ENCODE measurements around the gene FHIT.
A peak's percentile ranks its signal among the peaks of the same experiment; 100 is the strongest.

Gene FHIT

DNA sequence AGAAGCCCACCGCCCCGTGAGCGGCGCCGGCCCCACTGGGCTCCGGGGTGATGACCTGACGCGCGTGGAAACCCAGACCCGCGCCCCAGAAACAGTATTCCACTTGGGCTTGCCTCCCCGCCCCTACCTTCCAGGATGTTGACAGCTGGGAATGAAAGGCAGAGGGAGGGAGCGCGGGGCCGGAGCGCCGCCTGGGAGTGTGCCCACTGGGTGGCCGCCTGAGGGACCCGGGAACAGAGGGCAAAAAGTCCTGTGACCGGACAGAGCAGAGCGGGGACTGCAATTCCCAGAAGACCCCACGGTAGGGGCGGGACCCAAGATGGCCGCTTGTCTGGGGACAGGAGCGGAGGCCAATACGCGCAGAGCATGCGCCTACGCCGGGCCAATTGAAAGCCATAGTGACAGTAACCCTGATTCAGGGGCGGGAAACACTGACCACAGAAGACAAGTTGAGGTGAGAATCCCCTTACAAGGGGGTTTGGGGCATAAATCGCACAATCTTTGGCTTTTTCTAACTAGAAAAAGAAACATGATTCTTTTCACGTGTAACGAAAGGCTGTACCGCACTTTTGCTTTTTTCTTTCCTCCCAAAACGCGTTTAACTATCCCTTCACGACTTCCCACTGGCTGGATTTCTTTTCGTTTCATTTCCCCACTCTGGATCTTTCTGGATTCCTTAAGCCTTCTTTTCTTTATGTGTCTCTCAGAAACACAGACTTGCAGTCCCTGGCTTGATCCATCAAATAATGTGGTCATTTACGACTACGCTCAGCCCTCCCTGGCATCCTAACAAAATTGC, at the start of gene FHIT:
Gene FHIT, minus strand, starts transcription at position 279 of the 799 bp plus-strand sequence.
- DNase-seq (ENCODE audit: low read depth, low spot score), result peak; percentile 98

DNA sequence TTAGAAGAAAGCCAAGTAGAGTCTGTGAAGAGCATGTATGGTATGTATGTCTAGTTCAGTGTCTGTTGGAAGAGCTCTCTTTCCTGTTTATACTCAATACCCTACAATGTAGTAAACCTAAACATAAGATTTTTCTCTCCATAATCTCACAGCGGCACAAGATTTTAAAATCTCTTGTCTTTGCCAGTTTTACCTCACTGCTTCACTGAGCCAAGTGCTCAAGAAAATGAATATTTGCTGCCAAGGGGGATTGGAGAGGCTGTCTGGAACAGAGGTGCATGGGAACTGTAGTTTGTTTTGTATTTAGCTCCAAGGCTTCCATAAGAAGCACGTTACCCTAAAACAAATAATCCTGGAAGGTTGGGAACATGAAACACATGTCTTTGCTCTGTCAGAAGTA, 49.5 kb upstream of the FHIT start:
- no peak for DNase-seq (ENCODE audit: low read depth, low spot score)

DNA sequence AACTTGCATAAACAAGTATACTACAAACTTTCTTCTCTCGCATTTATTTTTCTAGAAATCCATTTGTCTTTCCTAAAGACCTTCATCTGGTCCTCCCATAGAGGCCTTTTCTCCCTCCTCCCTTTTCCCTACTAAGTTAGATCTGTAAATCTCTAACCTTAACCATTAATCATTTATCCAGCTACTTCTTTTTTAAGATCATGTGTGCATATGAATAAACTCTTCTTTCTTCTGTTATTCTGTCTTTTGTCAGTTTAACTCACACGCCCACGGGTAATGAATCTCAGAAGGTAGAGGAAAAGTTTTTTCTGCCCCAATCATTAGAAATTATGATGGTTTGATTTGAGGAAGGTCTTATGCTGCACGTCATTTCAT, 48.7 kb upstream of the FHIT start:
- no peak for DNase-seq (ENCODE audit: low read depth, low spot score)

DNA sequence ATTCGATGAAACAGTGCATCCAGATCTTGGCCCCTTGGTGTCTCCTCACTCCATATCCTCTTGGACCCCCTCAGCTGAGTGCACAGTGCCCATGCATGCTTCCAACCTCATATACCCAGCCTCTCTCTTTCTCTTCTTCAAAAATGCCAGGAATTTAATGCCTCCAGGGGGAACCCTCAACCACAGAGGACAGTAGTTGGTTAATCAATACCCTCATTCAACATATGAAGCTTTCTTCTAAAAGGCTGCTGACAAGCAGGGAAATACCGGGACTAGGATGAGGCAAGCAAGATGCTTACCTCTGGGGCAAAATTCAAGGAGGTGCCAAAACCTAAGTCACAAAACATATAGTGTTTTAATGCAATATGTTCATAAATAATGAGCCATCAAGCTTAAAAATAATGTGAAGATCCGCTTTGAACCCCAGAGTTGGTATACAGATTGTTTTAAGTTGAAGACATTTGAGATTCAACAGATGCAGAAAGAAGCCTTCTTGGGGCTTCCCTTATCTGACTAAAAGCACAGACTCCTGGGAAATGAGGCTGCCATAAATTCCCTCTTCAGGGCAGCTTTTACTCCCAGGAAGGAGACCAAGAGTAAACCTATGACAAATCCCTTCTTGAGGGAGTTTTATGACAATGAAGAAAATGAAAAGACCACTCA, 48.2 kb upstream of the FHIT start:
- DNase-seq (ENCODE audit: low read depth, low spot score), result peak; percentile 21

DNA sequence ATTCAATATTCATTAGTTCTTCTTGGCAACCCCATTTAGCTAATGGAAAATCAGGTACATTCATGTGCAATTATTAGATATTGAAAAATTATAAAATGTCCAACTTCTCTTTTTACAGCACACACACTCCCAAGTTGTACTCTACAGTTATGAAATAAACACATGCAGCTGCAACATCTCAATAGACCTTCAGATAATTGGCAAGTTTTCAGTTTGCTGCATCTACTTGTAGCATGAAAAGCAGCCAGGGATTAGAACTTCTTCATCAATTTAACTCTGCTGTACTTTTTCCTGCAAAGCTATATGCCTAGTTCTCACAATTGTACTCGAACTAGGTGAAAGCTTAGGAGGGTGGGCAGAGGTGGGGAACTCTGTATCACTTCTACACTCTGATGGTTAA, 46.6 kb upstream of the FHIT start:
- no peak for DNase-seq (ENCODE audit: low read depth, low spot score)

DNA sequence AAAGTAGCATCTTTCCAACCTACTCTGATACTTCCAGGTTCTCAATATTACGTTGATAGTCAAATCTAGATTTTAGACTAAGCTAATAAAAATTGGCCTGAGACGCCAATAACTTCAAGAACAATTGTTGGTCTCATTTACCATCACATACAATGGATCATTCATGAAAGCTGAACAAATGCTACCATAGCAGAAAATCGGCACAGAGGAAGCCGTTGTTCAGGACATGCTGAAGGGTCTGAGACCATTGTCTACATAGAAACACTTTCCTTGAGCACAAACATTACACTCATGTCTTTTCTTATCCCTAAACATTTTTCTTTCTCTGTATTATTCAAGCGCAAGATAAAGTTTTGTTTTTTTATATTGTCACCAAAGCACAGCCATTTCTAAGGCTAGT, 37.2 kb upstream of the FHIT start:
- no peak for DNase-seq (ENCODE audit: low read depth, low spot score)

DNA sequence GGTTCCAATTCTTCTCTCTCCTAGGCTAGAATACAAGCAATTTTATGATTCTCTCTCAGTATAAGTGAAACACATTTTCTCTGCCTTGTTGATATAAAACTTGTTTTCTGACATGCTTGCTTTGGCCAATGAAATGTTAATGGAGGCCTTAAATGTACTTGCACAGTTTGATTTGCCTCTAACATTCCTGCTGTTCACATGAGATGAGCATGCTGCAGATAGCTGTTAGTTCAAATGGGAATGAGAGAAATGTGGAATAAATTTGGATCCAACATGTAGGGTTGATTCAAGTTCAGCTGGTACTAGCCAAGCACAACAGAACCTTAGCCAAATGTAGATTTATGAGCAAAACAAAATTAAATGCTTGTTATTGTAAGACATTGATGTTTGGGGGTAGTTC, 32.6 kb upstream of the FHIT start:
- DNase-seq (ENCODE audit: low read depth, low spot score), result no peak

DNA sequence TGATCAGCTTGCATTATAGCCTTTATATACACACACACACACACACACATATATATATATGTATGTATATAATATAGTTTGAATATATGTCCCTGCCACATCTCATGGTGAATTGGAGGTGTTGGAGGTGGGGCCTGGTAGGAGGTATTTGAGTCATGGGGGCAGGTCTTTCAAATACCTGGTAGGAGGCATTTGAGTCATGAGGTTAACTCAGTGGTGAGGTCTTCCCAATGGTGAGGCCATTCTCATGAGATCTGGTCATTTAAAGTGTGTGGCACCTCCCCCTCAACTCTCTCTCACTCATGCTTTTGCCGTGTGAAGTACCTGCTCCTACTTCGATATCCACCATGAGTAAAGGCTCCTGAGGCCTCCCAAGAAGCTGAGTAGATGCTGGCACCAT, 27.5 kb upstream of the FHIT start:
- DNase-seq (ENCODE audit: low read depth, low spot score), result no peak

DNA sequence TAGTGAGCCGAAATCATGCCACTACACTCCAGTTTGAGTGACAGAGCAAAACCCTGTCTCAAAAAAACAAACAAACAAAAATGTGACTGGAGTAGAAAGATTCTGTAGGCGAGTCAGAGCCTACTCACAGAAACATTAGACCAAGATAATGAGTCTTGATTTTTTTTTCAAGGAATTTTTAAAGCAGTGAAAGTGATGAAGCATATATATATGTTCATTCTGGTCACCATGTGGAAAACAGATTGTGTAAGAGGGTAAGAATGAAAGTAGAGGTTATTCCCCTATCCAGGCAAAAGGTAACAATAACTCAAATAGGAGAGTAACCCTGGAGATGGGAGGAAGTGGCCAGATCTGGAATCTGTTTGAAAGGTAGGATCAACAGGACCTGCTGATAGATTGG, 26.2 kb upstream of the FHIT start:
- DNase-seq (ENCODE audit: low read depth, low spot score), result no peak

DNA sequence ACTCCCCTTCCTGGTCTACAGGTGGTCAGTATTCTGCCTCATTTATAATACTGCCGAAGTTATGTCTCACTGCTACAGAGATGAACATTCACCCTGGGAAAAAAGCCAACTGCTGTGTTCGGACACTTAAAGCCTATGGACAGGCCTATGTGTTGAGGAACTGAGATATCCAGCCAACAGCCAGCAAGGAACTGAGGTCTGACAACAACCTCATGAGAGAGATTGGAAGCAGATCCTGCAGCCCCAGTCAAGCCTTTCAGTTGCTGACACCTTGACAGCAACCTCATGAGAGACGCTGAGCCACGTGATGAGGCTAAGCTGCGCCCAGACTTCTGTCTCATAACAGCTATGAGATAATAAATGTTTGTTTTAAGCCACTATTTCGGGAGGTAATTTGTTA, 18.2 kb upstream of the FHIT start:
- no peak for DNase-seq (ENCODE audit: low read depth, low spot score)

DNA sequence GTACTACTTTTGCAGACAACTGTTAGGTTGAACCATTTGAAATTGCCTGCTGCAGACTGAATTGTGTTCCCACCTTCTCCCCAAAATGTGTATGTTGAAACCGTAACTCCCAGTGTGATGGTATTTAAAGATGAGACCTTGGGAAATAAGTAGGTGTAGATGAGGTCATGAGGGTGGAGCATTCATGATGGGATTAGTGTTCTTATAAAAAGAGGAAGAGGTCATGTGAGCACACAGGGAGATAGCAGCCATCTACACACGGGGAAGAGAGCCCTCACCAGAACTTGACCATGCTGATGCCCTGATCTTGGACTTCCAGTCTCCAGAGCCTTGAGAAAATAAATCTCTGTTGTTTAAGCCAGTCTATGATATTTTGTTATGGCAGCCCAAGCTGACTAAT, 17.4 kb upstream of the FHIT start:
- no peak for DNase-seq (ENCODE audit: low read depth, low spot score)

DNA sequence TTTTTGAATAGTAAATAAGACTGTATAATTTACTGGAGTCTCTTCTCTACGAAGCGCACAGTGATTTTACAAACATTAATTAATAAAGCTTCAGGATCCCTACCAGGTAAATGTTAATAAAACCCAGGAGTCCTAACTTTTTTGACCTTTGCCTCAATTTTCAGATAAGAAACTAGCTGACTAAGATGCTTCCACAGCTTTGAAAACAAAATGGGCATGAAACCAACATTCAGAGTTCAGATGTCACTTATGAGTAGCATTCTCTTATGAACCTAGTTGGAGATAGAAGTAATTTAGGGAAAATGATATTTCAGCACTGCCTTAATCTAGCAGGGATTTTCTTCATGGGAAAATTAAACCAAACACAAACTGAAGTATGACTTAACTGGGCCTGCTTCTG, 13.0 kb upstream of the FHIT start:
- no peak for DNase-seq (ENCODE audit: low read depth, low spot score)

DNA sequence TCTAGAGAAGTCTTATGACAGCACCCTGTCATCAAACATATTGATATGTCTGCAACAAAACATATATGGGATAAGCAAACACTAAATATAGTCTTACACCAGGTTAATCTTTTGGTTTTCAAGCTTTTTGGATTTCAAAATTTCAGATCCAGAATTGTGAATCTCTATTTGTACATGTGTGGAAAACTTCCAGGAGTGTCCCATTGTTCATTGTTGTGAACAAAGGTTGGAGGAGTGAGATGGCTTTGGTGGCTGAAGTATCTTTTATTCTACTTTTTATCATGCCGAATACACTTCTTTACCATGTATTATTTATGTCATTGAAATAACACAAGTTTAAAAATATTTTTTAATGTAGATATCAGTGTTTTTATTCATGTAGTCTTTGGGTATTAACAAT, 5.9 kb upstream of the FHIT start:
- no peak for DNase-seq (ENCODE audit: low read depth, low spot score)

DNA sequence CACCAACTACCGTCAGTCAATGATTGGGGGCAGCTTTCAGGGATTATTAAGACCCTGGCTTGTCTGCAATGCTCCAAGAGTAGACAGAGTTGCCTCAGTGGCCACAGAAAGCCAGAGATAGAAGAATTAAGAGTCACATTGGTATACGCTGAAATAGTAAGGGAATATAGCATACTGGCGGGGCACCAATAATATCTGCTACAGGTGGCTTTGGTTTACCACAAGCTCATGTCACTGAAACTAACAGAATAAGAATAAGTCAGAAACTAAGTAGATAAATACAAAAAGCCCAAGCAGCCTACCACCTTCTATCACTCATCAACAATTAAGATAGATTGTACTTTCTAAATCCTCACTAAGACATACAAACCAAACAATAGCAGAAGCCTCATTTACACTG, 2.5 kb upstream of the FHIT start:
- DNase-seq (ENCODE audit: low read depth, low spot score), result no peak

DNA sequence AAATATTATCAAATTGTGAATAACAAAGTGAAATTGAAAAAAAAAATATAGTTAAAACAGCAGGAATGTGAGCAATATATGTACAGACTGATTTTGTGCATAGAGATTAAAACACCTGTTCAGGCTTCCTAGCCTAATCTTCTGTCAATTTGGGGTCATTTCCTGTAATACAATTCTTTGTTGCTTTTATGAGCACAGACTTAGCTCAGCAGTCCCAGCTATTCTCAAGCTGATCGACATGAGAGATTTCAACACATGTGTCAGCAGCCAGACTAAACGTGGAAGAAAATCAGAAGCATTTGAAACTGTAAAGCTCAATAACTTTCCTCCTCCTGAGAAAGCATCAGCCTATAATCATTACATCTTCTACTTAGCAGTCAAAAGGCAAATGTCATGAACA, 1.6 kb upstream of the FHIT start:
- no peak for DNase-seq (ENCODE audit: low read depth, low spot score)

DNA sequence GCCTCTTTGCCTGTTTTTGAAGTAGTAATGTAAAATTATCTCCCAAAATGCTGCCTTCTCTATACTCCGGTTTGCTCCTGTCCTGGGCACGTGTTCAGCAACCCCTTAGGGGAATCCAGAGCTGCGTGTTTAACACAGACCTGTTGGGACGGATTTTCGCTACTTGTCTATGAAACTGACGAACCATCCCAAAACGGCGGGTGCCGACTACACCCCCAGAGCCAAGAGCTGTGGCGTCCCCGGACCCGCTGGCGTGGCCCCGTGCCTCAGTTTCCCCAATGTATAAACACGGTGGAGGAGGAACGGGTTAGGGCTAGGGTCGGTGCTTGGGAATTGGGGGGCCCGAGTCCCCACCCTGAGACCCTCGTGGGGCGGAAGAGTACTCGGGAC, 473 bp downstream of the FHIT start:
- DNase-seq (ENCODE audit: low read depth, low spot score), result peak; percentile 61

DNA sequence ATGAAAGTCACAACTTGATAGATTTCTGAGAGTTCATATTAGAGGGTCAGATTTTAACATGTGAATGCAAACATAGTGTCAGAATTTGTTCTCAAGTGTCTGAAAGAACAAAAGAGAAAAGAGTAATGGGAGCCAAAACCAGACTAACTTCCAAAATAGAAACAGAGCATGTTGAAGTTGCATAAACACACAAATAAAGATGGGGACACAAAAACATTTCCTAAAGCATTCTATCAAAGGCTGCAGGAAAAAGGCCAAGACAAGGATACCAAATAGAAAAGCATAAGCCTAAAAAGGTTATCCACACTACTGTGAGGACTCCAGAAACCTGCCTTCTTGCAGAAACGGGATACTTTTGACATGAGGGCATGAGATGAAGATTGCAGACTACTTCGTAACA, 2.8 kb downstream of the FHIT start:
- no peak for DNase-seq (ENCODE audit: low read depth, low spot score)

DNA sequence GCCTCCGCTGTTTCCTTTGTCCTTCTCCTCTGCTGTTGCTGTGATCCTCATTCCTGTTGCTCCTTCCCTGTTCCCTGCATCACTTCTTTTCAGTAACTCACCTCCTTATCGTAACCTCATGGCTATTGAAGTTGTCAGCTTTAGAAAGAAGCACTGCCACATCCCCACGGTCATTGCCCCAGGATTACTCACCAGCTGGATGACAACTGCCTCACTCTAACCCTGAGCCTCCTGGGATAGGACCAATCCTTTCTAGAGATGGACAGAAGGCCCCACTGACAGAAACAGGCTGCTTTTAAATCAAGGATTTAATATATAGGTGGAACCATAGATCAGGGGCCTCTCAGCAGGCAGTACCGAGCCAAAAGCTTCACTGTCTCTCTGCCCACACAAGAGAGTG, 4.1 kb downstream of the FHIT start:
- DNase-seq (ENCODE audit: low read depth, low spot score), result no peak

DNA sequence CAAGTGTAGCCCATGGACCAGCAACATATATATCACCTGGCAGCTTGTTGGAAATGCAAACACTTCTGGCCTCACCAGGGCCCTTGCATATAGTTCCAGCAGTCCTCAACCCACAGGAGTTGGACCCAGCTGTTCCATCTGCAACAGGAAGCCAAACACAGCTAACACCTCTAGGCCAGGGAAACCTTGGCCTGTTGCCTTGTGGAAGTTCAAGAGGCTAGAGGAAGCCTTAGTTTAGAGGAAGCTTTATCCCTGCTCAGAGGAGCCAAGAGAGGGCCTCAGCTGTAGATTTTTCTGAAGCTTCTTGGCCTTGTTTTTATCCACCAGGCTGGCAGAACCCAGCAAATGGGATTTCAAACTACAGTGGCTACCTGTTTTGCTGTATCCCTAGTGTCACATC, 11.4 kb downstream of the FHIT start:
- DNase-seq (ENCODE audit: low read depth, low spot score), result no peak

DNA sequence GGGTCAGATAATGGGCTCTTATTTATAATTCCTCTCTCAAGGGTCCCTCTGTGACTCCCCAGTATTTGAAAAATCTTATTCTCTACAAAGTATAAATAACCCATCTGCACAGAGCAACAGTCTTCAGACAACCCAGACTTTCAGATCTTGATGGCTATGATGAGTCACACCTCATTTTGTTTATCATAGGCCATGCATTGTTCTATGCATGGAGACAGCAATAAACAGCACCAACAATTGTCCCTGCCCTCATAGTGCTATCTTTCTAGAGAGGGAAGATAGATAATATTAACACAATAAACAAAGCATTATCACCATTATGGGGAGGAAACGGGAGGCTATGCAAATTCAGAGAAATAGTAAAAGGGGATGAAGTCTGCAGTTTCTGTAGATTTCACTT, 13.4 kb downstream of the FHIT start:
- no peak for DNase-seq (ENCODE audit: low read depth, low spot score)

DNA sequence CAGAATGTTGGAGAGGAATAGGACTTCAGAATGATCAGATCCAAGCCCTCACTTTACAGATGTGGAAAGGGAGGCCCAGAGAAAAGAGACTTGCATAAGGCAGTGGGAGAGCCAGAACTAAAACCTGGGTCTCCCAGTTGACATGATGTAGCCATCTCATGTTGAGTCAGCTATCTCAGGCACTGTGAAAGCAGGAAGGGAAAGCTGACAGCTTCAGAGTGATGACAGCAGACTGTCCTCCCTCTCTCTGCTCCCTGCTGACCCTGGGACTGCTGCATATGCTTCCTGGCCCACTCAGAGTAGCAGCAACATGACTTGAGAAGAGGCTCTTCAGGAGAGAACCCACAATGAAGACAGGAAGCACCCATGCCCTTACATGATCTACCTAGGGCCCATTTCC, 14.7 kb downstream of the FHIT start:
- DNase-seq (ENCODE audit: low read depth, low spot score), result peak; percentile 29

DNA sequence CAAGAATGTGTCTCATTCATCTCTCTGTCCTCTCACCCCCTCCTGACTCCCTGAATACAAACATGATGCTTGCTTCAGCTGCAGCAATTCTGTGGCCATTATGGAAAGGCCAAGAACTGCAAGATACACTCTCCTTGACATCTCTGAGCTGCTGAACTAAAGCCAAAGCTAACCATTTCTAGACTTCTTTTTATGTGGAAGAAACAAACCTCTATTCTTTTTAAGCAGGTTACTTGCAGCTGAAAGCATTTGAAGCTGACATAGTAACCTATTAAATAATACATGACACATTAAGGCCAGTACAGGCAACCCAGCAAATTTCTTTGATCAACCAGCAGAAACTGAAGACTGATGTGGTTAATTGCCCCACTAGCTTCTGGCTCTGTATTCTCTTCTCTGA, 17.5 kb downstream of the FHIT start:
- no peak for DNase-seq (ENCODE audit: low read depth, low spot score)

DNA sequence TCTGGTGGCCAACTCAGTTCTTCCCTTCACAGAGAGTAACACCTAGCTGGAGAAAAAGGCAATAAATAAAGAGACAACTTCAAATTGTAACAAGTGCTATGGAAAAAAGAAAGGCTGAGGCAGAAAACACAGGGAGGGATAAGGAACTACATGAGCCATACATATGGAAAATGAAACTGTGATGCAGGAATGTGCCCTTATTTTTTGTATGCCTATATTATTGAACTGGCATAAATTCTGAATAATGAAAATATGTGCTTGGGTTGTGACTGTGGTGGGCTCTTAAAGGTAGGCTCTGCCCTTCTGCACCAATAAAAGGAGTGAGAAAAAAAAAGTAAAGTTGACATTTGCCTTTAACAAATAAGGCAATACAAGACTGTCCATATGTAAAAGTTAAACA, 19.6 kb downstream of the FHIT start:
- DNase-seq (ENCODE audit: low read depth, low spot score), result no peak

DNA sequence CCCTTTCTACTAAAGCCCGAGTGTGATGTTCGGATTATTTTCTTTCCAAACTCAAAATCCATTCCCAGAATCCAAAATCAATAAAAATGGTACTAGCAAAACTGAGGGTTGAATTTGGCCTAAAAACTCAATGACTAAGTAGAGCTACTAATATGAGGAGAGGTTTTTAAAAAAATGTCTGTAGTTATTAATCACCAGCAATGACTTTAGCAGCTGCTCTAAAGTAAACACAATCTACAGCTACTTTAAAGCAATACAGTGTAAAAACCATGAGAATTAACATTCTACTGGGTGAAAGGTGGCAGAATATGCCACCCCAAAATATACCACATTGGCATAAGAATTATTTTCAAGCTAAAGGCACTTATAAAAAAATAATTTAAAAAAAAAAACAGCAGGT, 23.5 kb downstream of the FHIT start:
- DNase-seq (ENCODE audit: low read depth, low spot score), result no peak
